ENCODE results near the gene WDR20.
"Not testable (repeated sequence)": the region's sequence is repeated elsewhere in the genome, so short reads cannot be mapped to it uniquely, and the experiment has no call there.

Gene WDR20

GRCh38 chr14:102222751-102223150 is 83.1 kb downstream of the WDR20 start:
- no peak for DNase-seq

GRCh38 chr14:102223682-102224081 is 84.0 kb downstream of the WDR20 start:
- DNase-seq, result no peak

GRCh38 chr14:102225386-102225785 is 85.7 kb downstream of the WDR20 start:
- DNase-seq, result no peak

- no peak for DNase-seq
Measured at GRCh38 chr14:102225936-102226335, 86.2 kb downstream of the WDR20 start.

GRCh38 chr14:102226356-102227125 is 86.8 kb downstream of the WDR20 start:
- no peak for DNase-seq

- DNase-seq, result no peak
Measured at GRCh38 chr14:102227184-102227964, 87.7 kb downstream of the WDR20 start.

GRCh38 chr14:102229071-102229738 is 89.5 kb downstream of the WDR20 start:
- DNase-seq, result no peak

GRCh38 chr14:102229739-102230092 is 90.0 kb downstream of the WDR20 start:
- no peak for DNase-seq

GRCh38 chr14:102230481-102231210 is 90.9 kb downstream of the WDR20 start:
- no peak for DNase-seq

- DNase-seq, result no peak
Measured at GRCh38 chr14:102231476-102232347, 92.0 kb downstream of the WDR20 start.

GRCh38 chr14:102232348-102232625 is 92.6 kb downstream of the WDR20 start:
- DNase-seq, result no peak

- DNase-seq, result no peak
Measured at GRCh38 chr14:102233081-102233480, 93.4 kb downstream of the WDR20 start.

GRCh38 chr14:102234331-102235264 is 94.9 kb downstream of the WDR20 start:
- DNase-seq, result no peak

- DNase-seq, result peak; percentile 64
Measured at GRCh38 chr14:102235275-102235897, 95.7 kb downstream of the WDR20 start.

GRCh38 chr14:102236026-102236425 is 96.3 kb downstream of the WDR20 start:
- DNase-seq, result no peak

- no peak for DNase-seq
Measured at GRCh38 chr14:102238131-102238530, 98.4 kb downstream of the WDR20 start.

GRCh38 chr14:102238766-102239165 is 99.1 kb downstream of the WDR20 start:
- DNase-seq, result no peak

- no peak for DNase-seq
Measured at GRCh38 chr14:102239231-102239630, 99.5 kb downstream of the WDR20 start.

GRCh38 chr14:102240481-102240880 is 100.8 kb downstream of the WDR20 start:
- DNase-seq, result not testable (repeated sequence)

GRCh38 chr14:102241147-102241546 is 101.5 kb downstream of the WDR20 start:
- DNase-seq, result no peak

GRCh38 chr14:102243795-102244194 is 104.1 kb downstream of the WDR20 start:
- not testable (repeated sequence) for DNase-seq
